PC-3 (cell line): ENCODE measurements around the gene LGI1.

ENCODE experiments used
- EZH2 ChIP-seq: fragments of 300-600 bp; sonication (generic); IDR thresholded peaks from one replicate; pipeline ENCODE4 v1.6.1; 2017; ENCODE audit warnings: antibody characterized with exemption, mild to moderate bottlenecking, low read length; ENCODE audit not compliant: unreplicated experiment
- TF ChIP-seq, protein P1 (sequence below): fragments of 300-600 bp; sonication (generic); conservative IDR thresholded peaks from 2 replicates; pipeline ENCODE4 v1.5.1; 2017; ENCODE audit warnings: antibody characterized with exemption, low read depth, mild to moderate bottlenecking, low read length

DNA sequence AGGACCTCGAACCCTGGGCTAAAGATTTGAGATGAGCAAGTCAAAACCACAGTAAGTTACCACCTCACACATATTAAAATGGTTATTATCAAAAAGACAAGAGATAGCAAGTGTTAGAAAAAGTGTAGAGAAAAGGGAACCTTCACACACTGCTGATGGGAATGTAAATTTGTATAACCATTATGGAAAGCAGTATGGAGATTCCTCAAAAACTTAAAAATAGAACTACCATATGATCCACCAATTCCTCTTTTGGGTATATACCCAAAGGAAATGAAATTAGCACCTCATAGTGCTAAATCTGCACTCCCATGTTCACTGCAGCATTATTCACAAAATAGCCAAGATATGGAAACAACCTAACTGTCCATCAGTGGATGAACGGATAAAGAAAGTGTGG is 34.6 kb upstream of the LGI1 start:
- TF ChIP-seq, protein P1, sequence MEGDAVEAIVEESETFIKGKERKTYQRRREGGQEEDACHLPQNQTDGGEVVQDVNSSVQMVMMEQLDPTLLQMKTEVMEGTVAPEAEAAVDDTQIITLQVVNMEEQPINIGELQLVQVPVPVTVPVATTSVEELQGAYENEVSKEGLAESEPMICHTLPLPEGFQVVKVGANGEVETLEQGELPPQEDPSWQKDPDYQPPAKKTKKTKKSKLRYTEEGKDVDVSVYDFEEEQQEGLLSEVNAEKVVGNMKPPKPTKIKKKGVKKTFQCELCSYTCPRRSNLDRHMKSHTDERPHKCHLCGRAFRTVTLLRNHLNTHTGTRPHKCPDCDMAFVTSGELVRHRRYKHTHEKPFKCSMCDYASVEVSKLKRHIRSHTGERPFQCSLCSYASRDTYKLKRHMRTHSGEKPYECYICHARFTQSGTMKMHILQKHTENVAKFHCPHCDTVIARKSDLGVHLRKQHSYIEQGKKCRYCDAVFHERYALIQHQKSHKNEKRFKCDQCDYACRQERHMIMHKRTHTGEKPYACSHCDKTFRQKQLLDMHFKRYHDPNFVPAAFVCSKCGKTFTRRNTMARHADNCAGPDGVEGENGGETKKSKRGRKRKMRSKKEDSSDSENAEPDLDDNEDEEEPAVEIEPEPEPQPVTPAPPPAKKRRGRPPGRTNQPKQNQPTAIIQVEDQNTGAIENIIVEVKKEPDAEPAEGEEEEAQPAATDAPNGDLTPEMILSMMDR = no peak
- TF ChIP-seq EZH2 = no peak
